Karpas-422 (cell line): ENCODE measurements around the gene RAD51B. TPM values are rescaled to one million over a fixed set of nuclear protein-coding genes. Genes with fewer than 3 reads are reported as not detected.

Experiments used
- DNase-seq: peaks from one replicate; pipeline ENCODE4 v3.0.0-alpha.2; 2015
- H2AFZ ChIP-seq: fragments of 200-600 bp; sonication (generic); 2 replicates; pipeline ENCODE4 v1.6.1; 2014; ENCODE audit warnings: antibody characterized with exemption, low read length, mixed read lengths
- H3K27ac ChIP-seq: fragments of 200-600 bp; sonication (generic); 2 replicates; pipeline ENCODE4 v1.5.1; 2014; ENCODE audit warnings: mild to moderate bottlenecking, low read length, moderate library complexity
- H3K27me3 ChIP-seq: fragments of 200-600 bp; sonication (generic); 2 replicates; pipeline ENCODE4 v1.6.1; 2014; ENCODE audit warnings: low read length, mixed read lengths
- H3K36me3 ChIP-seq: fragments of 200-600 bp; sonication (generic); 2 replicates; pipeline ENCODE4 v1.6.1; 2014; ENCODE audit warnings: low read length, mixed read lengths; ENCODE audit not compliant: insufficient read depth
- H3K4me1 ChIP-seq: fragments of 200-600 bp; sonication (generic); 2 replicates; pipeline ENCODE4 v1.6.1; 2014; ENCODE audit warnings: mild to moderate bottlenecking, low read length, mixed read lengths
- H3K4me2 ChIP-seq: fragments of 200-600 bp; sonication (generic); 2 replicates; pipeline ENCODE4 v1.6.1; 2014; ENCODE audit warnings: low read length, low read depth, mild to moderate bottlenecking; ENCODE audit not compliant: poor library complexity, severe bottlenecking
- H3K4me3 ChIP-seq: fragments of 200-600 bp; sonication (generic); 2 replicates; pipeline ENCODE4 v1.5.1; 2014; ENCODE audit warnings: mild to moderate bottlenecking, antibody characterized with exemption, low read length, mixed read lengths
- H3K79me2 ChIP-seq: fragments of 200-600 bp; sonication (generic); 2 replicates; pipeline ENCODE4 v1.6.1; 2014; ENCODE audit warnings: mild to moderate bottlenecking, low read length, mixed read lengths
- H3K9ac ChIP-seq: fragments of 200-600 bp; sonication (generic); 2 replicates; pipeline ENCODE4 v1.6.0; 2014; ENCODE audit warnings: low read length
- H3K9me2 ChIP-seq: fragments of 200-600 bp; sonication (generic), shearing (Covaris generic); replicated peaks from 2 replicates; pipeline ENCODE4 v1.6.0; 2014; ENCODE audit warnings: mild to moderate bottlenecking, low read length, moderate library complexity; ENCODE audit not compliant: insufficient read depth
- H3K9me3 ChIP-seq: fragments of 300-700, 200-600 bp; sonication (generic); 2 replicates; pipeline ENCODE4 v1.6.1; 2014; ENCODE audit warnings: low read length, mixed read lengths
- H4K20me1 ChIP-seq: fragments of 200-600 bp; sonication (generic); 2 replicates; pipeline ENCODE4 v1.6.1; 2014; ENCODE audit warnings: mild to moderate bottlenecking, antibody characterized with exemption, low read length, low read depth; ENCODE audit not compliant: insufficient read depth
- total RNA-seq: library from RNA; depleted of rRNA; stranded (reverse); fragments of >200 nt; shearing (Covaris generic); gene quantifications from 2 replicates; pipeline ENCODE4 v1.2.3, GENCODE V29; 2014; ENCODE audit warnings: low replicate concordance

Gene RAD51B
- total RNA-seq, 1 experiment from 2014 or later = 107 TPM

GRCh38 chr14:68516342-68516741 is 696.8 kb downstream of the RAD51B start:
- Histone ChIP-seq H3K4me2 (no peak overlapping the region), H3K4me1 (no peaks in the 10 kb centered on the region)

GRCh38 chr14:68518166-68518565 is 698.6 kb downstream of the RAD51B start:
- H3K9me3 ChIP-seq = no peaks in the 10 kb centered on the region
- no peak overlapping the region for H3K9ac ChIP-seq
- no peak for DNase-seq
- H3K27ac ChIP-seq = no peak overlapping the region
- H3K36me3 ChIP-seq = no peaks in the 10 kb centered on the region
- H3K9me2 ChIP-seq = no peaks in the 10 kb centered on the region
- no peak overlapping the region for H2AFZ ChIP-seq
- H4K20me1 ChIP-seq = no peaks in the 10 kb centered on the region
- H3K4me3 ChIP-seq = no peak overlapping the region
- no peaks in the 10 kb centered on the region for H3K79me2 ChIP-seq
- no peaks in the 10 kb centered on the region for H3K4me1 ChIP-seq
- no peak overlapping the region for H3K4me2 ChIP-seq
- H3K27me3 ChIP-seq = no peaks in the 10 kb centered on the region

More at GRCh38 chr14:68516342-68516741, 696.8 kb downstream of the RAD51B start:
- Histone ChIP-seq H3K9me2 (no peaks in the 10 kb centered on the region), H4K20me1 (no peaks in the 10 kb centered on the region), H3K36me3 (no peaks in the 10 kb centered on the region), H3K27ac (no peak overlapping the region), H3K9ac (no peak overlapping the region), H3K4me3 (no peak overlapping the region), H3K9me3 (no peaks in the 10 kb centered on the region), H3K79me2 (no peaks in the 10 kb centered on the region), H2AFZ (no peak overlapping the region), H3K27me3 (no peaks in the 10 kb centered on the region)
- no peak for DNase-seq

- Histone ChIP-seq H3K27me3 (no peaks in the 10 kb centered on the region), H3K9me2 (no peaks in the 10 kb centered on the region), H3K36me3 (no peaks in the 10 kb centered on the region), H4K20me1 (no peaks in the 10 kb centered on the region), H3K9me3 (no peaks in the 10 kb centered on the region), H3K4me3 (no peak overlapping the region), H2AFZ (no peak overlapping the region), H3K4me2 (no peak overlapping the region), H3K79me2 (no peaks in the 10 kb centered on the region), H3K4me1 (no peaks in the 10 kb centered on the region), H3K9ac (no peak overlapping the region), H3K27ac (no peak overlapping the region)
- DNase-seq = no peak
These were observed 699.4 kb downstream of the RAD51B start for GRCh38 chr14:68518761-68519670.

GRCh38 chr14:68519671-68520187 is 700.1 kb downstream of the RAD51B start:
- Histone ChIP-seq H3K9ac (no peak overlapping the region), H3K27ac (no peak overlapping the region), H3K4me3 (no peak overlapping the region), H3K36me3 (no peaks in the 10 kb centered on the region), H3K9me3 (no peaks in the 10 kb centered on the region), H3K4me1 (no peaks in the 10 kb centered on the region), H4K20me1 (no peaks in the 10 kb centered on the region), H3K4me2 (no peak overlapping the region), H2AFZ (no peak overlapping the region), H3K27me3 (no peaks in the 10 kb centered on the region), H3K79me2 (no peaks in the 10 kb centered on the region), H3K9me2 (no peaks in the 10 kb centered on the region)
- no peak for DNase-seq

GRCh38 chr14:68520637-68521556 is 701.3 kb downstream of the RAD51B start:
- H3K36me3 ChIP-seq = no peaks in the 10 kb centered on the region
- H3K27ac ChIP-seq = no peak overlapping the region
- no peak overlapping the region for H3K4me2 ChIP-seq
- H3K27me3 ChIP-seq = no peaks in the 10 kb centered on the region
- no peaks in the 10 kb centered on the region for H3K79me2 ChIP-seq
- no peaks in the 10 kb centered on the region for H3K9me3 ChIP-seq
- H4K20me1 ChIP-seq = no peaks in the 10 kb centered on the region
- DNase-seq = no peak
- no peak overlapping the region for H2AFZ ChIP-seq
- H3K4me3 ChIP-seq = no peak overlapping the region
- H3K4me1 ChIP-seq = no peaks in the 10 kb centered on the region
- no peaks in the 10 kb centered on the region for H3K9me2 ChIP-seq
- no peak overlapping the region for H3K9ac ChIP-seq

- no peak overlapping the region for H3K4me2 ChIP-seq
- H3K9me2 ChIP-seq = no peaks in the 10 kb centered on the region
- H2AFZ ChIP-seq = no peak overlapping the region
- H4K20me1 ChIP-seq = no peaks in the 10 kb centered on the region
- DNase-seq = no peak
- no peak overlapping the region for H3K27ac ChIP-seq
- H3K9ac ChIP-seq = no peak overlapping the region
- H3K4me3 ChIP-seq = no peak overlapping the region
- no peaks in the 10 kb centered on the region for H3K27me3 ChIP-seq
- no peaks in the 10 kb centered on the region for H3K9me3 ChIP-seq
- no peaks in the 10 kb centered on the region for H3K79me2 ChIP-seq
- no peaks in the 10 kb centered on the region for H3K36me3 ChIP-seq
- no peaks in the 10 kb centered on the region for H3K4me1 ChIP-seq
These were observed 702.0 kb downstream of the RAD51B start for GRCh38 chr14:68521557-68521901.

- Histone ChIP-seq H3K4me2 (no peak overlapping the region), H2AFZ (no peak overlapping the region), H3K9me3 (no peaks in the 10 kb centered on the region), H3K4me1 (no peaks in the 10 kb centered on the region), H3K27ac (no peak overlapping the region), H4K20me1 (no peaks in the 10 kb centered on the region), H3K4me3 (no peak overlapping the region), H3K9me2 (no peaks in the 10 kb centered on the region), H3K36me3 (no peaks in the 10 kb centered on the region), H3K9ac (no peak overlapping the region), H3K79me2 (no peaks in the 10 kb centered on the region), H3K27me3 (no peaks in the 10 kb centered on the region)
- DNase-seq = no peak
These were observed 702.5 kb downstream of the RAD51B start for GRCh38 chr14:68521961-68522509.
